Activated CD4-positive, alpha-beta T cell treated with anti-CD3 and anti-CD28 coated beads for 36 hours (primary cell): ENCODE results near the gene PCNX2. TPM values are rescaled to one million over a fixed set of nuclear protein-coding genes. Genes with fewer than 3 reads are reported as not detected.

Source experiments
- ATAC-seq: fragments of 200-7000 bp; cut with Tn5 transposase; one replicate; pipeline ENCODE4 v1.10.0; 2021; ENCODE audit warnings: mild to moderate bottlenecking, moderate library complexity
- CTCF ChIA-PET: fragments of 350-600 bp; sonication (Branson Sonifier 250); formaldehyde crosslinking; loops from one replicate; lab custom pipeline; 2021; ENCODE audit warnings: antibody characterized with exemption; lab: Charles Lee
- POLR2A ChIA-PET: fragments of 350-600 bp; sonication (Branson Sonifier 250); formaldehyde crosslinking; loops from one replicate; lab custom pipeline; 2021; ENCODE audit warnings: antibody characterized with exemption, inconsistent platforms; lab: Charles Lee
- DNase-seq: peaks from one replicate; pipeline ENCODE4 v3.0.0-alpha.2; 2020
- H3K27ac Mint-ChIP-seq: one replicate; pipeline ENCODE4 v1.8.0; 2021; ENCODE audit warnings: mixed read lengths
- H3K27me3 Mint-ChIP-seq: one replicate; pipeline ENCODE4 v1.8.0; 2021; ENCODE audit warnings: mixed read lengths
- H3K36me3 Mint-ChIP-seq: one replicate; pipeline ENCODE4 v1.8.0; 2021; ENCODE audit warnings: low read depth, mixed read lengths
- H3K4me1 Mint-ChIP-seq: one replicate; pipeline ENCODE4 v1.8.0; 2021; ENCODE audit warnings: mixed read lengths
- H3K4me3 Mint-ChIP-seq: one replicate; pipeline ENCODE4 v1.8.0; 2021; ENCODE audit warnings: mild to moderate bottlenecking, moderate library complexity, mixed read lengths
- H3K9me3 Mint-ChIP-seq: one replicate; pipeline ENCODE4 v1.8.0; 2021; ENCODE audit warnings: low read depth, mixed read lengths
- intact Hi-C, 2 experiments: fragments of 100-400 bp; cut with DNase I in 1 of 2; cut with micrococcal nuclease in 1 of 2; formaldehyde crosslinking; loops; one replicate each; pipeline versions ENCODE4 v1.14.2 to v1.15.1; 2022 to 2024; cut with DNase I, micrococcal nuclease
- total RNA-seq, 2 experiments: library from RNA; stranded (reverse); gene quantifications; one replicate each; pipeline ENCODE4 v1.2.3, GENCODE V29; 2021

PCNX2 gene
- total RNA-seq, 2 experiments from 2014 or later = 14.7 to 18.1 TPM

DNA sequence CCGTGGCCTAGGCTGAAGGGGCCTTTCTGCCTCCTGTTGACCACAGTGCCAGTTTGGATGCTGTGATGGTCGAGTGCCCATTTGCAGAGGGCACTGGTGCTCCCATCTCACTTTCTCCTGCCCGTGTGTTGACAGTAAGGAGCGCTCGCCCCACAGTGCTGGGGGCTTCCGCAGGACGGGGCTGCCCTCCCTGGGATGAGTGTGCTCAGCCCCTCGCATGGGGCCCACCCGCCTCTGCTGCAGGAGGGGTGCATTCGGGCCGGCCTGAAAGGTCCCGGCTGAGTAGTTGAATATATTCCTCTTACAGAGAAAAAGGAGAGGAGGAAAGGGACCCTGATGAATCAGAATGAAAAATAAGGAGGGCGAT lies 307.8 kb downstream of the PCNX2 start:
- H3K4me3 Mint-ChIP-seq = no peak overlapping the region
- POLR2A ChIA-PET = no interaction called here
- no peaks in the 10 kb centered on the region for H3K4me1 Mint-ChIP-seq
- H3K27me3 Mint-ChIP-seq = no peaks in the 10 kb centered on the region
- no peak for ATAC-seq
- CTCF ChIA-PET = no interaction called here
- no peaks in the 10 kb centered on the region for H3K9me3 Mint-ChIP-seq
- intact Hi-C loops = no loop called here
- peaks cover 13% of the 10 kb centered on the region for H3K36me3 Mint-ChIP-seq
- DNase-seq = no peak
- no peak overlapping the region for H3K27ac Mint-ChIP-seq

DNA sequence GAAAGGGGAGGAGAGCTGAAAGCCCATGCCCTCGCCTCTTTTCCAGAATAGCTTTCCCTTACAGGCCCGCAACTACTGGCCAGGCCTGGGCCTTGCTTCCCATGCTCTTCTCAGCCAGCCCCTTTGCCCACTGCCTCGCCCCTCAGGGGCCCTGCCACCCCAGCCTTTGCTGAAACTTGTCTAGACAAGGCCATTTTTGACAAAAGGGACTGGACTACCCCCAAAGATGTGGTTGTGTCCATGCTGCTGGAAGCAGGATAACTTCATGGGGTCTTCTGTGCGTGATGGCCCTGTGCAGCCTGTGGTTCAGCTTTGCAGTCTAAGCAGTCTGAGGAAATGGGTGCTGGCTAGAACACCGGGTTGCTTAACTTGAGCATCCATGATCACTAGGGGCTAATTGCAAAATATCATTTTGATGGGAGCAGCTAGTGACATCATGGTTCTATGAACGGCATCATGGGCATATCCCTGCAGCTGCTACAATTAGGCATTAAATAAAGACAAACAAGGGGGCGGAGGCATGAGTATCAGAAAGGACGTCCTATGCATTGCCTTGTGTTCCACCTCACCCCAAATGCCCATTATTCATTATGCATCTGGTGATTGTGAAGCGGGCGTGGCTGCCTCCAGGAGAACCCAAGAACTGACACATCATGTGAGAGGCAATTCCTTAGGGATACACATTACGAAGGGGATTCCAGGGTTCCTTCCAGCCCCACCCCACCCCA lies 308.3 kb downstream of the PCNX2 start:
- Mint-ChIP-seq H3K27me3 (no peaks in the 10 kb centered on the region), H3K4me1 (no peaks in the 10 kb centered on the region), H3K9me3 (no peaks in the 10 kb centered on the region), H3K27ac (no peak overlapping the region), H3K36me3 (peaks cover 8% of the 10 kb centered on the region), H3K4me3 (no peak overlapping the region)
- ChIA-PET POLR2A (no interaction called here), CTCF (interaction anchor here (0.7 kb wide), 1 partner anchor 250 kb away, joined by 3 read pairs; no protein-coding TSS in a partner anchor)
- intact Hi-C loops = no loop called here
- ATAC-seq (no peak), DNase-seq (no peak)

DNA sequence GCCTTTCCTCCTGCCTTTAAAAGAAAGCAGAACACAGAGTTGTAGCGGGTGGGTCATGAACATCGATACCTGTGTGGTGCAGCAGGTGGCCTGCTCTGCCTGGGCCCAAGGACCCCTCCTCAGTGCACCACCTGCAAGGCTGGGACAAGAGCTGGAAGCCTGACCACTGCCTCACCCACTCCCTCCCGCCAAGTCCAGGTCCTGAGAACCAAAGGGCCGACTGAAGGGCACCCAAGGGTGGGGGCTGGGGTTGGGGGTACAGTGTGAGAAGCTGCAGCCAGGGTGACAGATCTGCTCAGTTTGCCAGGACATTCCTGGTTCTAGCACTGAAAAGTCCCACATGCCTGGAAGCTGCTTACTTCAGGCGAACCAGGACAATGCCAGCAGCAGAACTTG lies 309.0 kb downstream of the PCNX2 start:
- H3K9me3 Mint-ChIP-seq = no peaks in the 10 kb centered on the region
- H3K4me1 Mint-ChIP-seq = no peaks in the 10 kb centered on the region
- ChIA-PET CTCF (no interaction called here), POLR2A (no interaction called here)
- DNase-seq = no peak
- no peak for ATAC-seq
- intact Hi-C loops = no loop called here
- no peaks in the 10 kb centered on the region for H3K27me3 Mint-ChIP-seq
- H3K27ac Mint-ChIP-seq = no peak overlapping the region
- no peak overlapping the region for H3K4me3 Mint-ChIP-seq
- peaks cover 7% of the 10 kb centered on the region for H3K36me3 Mint-ChIP-seq

DNA sequence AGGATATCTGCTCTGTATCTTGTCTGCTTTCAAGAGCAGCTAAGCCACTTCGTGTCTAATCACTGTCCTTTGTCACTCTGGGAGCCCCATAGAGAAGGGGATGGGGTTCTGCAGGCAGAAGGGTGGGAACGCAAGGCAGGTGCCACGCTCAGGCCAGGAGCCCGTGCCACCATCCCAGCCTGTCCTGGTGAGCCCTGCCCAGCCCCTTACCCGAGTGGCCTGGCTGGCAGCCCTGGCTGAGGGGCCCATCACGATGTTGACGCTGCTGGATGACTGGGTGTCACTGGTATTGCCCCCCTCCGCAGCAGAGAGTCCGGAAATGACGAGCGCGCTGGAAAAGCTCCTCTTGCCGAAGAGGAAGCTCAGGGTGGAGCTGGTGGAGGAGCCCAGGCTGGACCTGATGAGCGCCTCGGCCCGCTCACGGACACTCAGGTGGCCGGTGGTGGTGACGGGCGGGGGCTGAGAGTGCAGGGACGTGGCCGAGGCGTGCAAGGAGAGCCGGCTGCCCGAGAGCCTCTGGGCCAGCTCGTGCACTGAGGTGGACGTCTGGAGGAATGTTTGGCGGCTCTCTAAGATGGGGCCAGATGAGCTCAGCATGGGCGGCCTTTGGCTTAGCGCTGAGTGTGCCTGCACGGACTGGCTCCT lies 309.5 kb downstream of the PCNX2 start:
- DNase-seq = no peak
- ChIA-PET POLR2A (no interaction called here), CTCF (no interaction called here)

GRCh38 chr1:232984577-232985425 lies 310.7 kb downstream of the PCNX2 start:
- no peak for DNase-seq
- CTCF ChIA-PET = interaction anchor here (0.6 kb wide), 1 partner anchor 394 kb away, joined by 4 read pairs; no protein-coding TSS in a partner anchor
- Mint-ChIP-seq H3K27ac (no peak overlapping the region), H3K9me3 (no peaks in the 10 kb centered on the region), H3K27me3 (no peaks in the 10 kb centered on the region), H3K4me1 (no peaks in the 10 kb centered on the region), H3K4me3 (no peak overlapping the region), H3K36me3 (peaks cover 5% of the 10 kb centered on the region)
- POLR2A ChIA-PET = no interaction called here
- no peak for ATAC-seq
- intact Hi-C loops = no loop called here

More for the DNA sequence above, 309.5 kb downstream of the PCNX2 start:
- Mint-ChIP-seq H3K9me3 (no peaks in the 10 kb centered on the region), H3K27ac (no peak overlapping the region), H3K36me3 (peaks cover 5% of the 10 kb centered on the region), H3K27me3 (no peaks in the 10 kb centered on the region), H3K4me1 (no peaks in the 10 kb centered on the region), H3K4me3 (no peak overlapping the region)
- intact Hi-C loops = no loop called here
- no peak for ATAC-seq

DNA sequence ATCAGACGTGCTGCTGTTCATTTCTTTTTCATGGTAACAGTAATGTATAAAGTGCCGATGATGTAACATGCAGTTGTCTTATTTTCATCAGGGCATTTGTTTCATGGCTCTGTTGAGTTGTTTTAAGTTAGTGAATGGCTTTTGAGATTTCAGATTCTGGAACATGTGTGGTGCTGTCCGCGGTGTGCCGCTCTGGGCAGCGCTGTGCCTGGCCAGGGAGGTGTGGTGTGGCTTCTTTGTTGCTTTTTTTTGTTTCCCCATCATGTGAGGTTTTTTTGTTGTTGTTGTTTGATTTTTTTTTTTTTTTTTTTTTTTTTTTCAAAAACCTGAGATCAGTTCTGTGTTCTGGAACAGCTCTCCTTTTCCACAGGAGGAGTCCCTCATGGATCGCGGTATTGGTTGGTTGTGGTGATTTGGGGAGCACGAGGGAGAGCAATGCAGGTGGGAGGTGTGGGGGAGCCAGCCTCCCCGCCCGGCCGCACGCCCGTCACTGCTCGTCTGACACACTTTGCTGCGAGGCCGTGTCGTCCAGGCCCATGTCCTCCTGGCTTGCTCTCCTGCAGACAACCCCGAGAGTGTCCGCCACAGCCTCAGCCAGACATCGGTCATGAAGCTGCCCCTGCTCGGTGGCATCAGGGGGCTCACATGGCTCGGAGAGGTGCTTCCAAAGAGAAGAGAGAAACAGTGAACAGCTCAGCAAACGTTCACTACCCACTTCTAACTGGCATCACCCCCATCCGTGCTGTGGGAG lies 311.5 kb downstream of the PCNX2 start:
- intact Hi-C loops = no loop called here
- CTCF ChIA-PET = interaction anchor here (0.6 to 1.5 kb wide), 2 partner anchors 12 to 395 kb away, joined by 4 read pairs; no protein-coding TSS in a partner anchor
- POLR2A ChIA-PET = no interaction called here
- Mint-ChIP-seq H3K9me3 (no peaks in the 10 kb centered on the region), H3K27me3 (no peaks in the 10 kb centered on the region), H3K4me3 (no peak overlapping the region), H3K36me3 (peaks cover 9% of the 10 kb centered on the region), H3K27ac (no peak overlapping the region), H3K4me1 (peaks cover 3% of the 10 kb centered on the region)
- DNase-seq = no peak
- no peak for ATAC-seq

- DNase-seq (no peak), ATAC-seq (no peak)
- ChIA-PET CTCF (interaction anchor here (1.5 kb wide), 1 partner anchor 11 kb away, joined by 4 read pairs; no protein-coding TSS in a partner anchor), POLR2A (no interaction called here)
- Mint-ChIP-seq H3K27ac (no peak overlapping the region), H3K4me1 (peaks cover 9% of the 10 kb centered on the region), H3K4me3 (no peak overlapping the region), H3K27me3 (no peaks in the 10 kb centered on the region), H3K9me3 (no peaks in the 10 kb centered on the region), H3K36me3 (peaks cover 11% of the 10 kb centered on the region)
- intact Hi-C loops = no loop called here
These were observed 312.1 kb downstream of the PCNX2 start for GRCh38 chr1:232983375-232983774.

DNA sequence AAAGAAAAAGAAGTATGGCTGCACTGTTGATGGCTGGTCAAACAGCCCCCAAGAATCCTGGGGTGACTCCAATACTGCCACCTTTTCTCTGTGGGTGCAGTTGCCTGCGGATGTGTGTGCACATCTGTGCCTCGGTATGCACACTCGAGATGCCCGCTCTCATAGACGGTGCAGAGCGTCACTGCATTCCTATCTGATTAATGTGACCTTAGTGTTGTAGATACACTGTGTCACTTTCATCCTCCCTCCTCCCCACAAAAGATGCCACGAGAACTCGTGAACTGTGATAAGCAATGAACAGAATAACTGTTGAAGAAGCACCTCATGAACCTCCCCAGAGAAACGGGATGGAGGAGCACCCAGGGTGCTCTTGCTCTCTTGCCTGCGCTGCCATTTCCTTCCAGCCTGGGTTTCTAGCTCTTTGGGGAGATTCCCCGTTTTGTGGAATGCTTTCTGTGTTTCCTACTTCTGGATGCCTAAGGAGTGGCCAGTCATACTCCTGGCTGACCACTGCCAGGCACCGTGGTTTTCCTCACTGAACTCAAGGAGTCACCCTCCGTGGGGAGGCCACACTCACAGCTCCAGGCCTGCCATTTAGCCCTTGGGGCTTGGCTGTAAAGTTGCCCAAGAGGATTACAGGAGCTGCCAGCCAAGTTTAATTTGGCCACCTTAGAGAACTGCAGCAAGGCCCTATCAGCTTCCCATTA lies 313.1 kb downstream of the PCNX2 start:
- POLR2A ChIA-PET = no interaction called here

GRCh38 chr1:232980986-232981560 lies 314.5 kb downstream of the PCNX2 start:
- no peaks in the 10 kb centered on the region for H3K27me3 Mint-ChIP-seq

More for the DNA sequence above, 313.1 kb downstream of the PCNX2 start:
- CTCF ChIA-PET = interaction anchor here (1.5 kb wide), 1 partner anchor 10 kb away, joined by 4 read pairs; no protein-coding TSS in a partner anchor
- Mint-ChIP-seq H3K36me3 (peaks cover 20% of the 10 kb centered on the region), H3K27me3 (no peaks in the 10 kb centered on the region), H3K27ac (no peak overlapping the region), H3K4me3 (no peak overlapping the region), H3K4me1 (peaks cover 19% of the 10 kb centered on the region), H3K9me3 (no peaks in the 10 kb centered on the region)
- intact Hi-C loops = no loop called here
- DNase-seq = no peak
- ATAC-seq = no peak

DNA sequence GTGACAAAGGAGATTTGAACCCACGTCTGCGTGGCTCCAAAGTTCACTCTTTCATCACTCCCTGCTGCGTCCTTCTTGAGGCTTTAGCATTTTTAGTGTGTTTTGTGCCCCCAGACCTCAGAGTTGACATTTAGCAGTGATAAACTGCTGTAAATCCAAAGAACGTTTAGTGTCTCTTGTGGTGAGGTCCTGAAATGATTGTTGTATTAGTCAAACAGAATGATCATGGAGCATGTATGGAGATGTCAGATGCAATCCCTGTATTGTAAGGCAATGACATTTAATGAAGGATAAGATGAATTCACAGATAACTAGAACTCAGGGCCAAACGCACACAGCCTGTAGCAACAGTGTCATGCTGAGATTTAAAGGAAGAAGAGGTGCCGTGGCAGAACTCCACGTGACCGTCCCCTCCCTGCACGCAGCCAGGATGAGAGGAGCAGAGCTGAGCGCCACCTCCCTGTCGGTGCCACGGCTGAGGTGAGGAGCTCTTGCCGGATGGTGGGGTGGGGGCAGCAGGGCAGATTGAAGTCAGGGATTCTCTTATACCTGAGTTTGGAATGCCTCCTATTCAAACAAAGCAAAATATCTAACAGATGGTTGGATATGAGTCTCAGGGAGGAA lies 315.1 kb downstream of the PCNX2 start:
- DNase-seq (no peak), ATAC-seq (no peak)
- ChIA-PET CTCF (interaction anchor here (0.6 kb wide), 1 partner anchor 718 kb away, joined by 3 read pairs; no protein-coding TSS in a partner anchor), POLR2A (no interaction called here)
- H3K27me3 Mint-ChIP-seq = no peaks in the 10 kb centered on the region
- H3K36me3 Mint-ChIP-seq = peaks cover 29% of the 10 kb centered on the region
- no peaks in the 10 kb centered on the region for H3K9me3 Mint-ChIP-seq
- H3K4me1 Mint-ChIP-seq = peaks cover 22% of the 10 kb centered on the region
- intact Hi-C loops = no loop called here
- no peak overlapping the region for H3K4me3 Mint-ChIP-seq
- no peak overlapping the region for H3K27ac Mint-ChIP-seq

More at GRCh38 chr1:232980986-232981560, 314.5 kb downstream of the PCNX2 start:
- Mint-ChIP-seq H3K4me3 (no peak overlapping the region), H3K9me3 (no peaks in the 10 kb centered on the region), H3K4me1 (peaks cover 22% of the 10 kb centered on the region), H3K27ac (no peak overlapping the region), H3K36me3 (peaks cover 26% of the 10 kb centered on the region)
- intact Hi-C loops = no loop called here
- ChIA-PET POLR2A (no interaction called here), CTCF (no interaction called here)
- DNase-seq (no peak), ATAC-seq (no peak)
